HepG2 (cell line): ENCODE measurements around the gene PCSK7. TPM values are rescaled to one million over a fixed set of nuclear protein-coding genes. Genes with fewer than 3 reads are reported as not detected.

Experiments
- ARID4A ChIP-seq: sonication (generic); formaldehyde crosslinking; IDR thresholded peaks from 2 replicates; pipeline ENCODE4 v1.5.0; 2020; ENCODE audit warnings: mild to moderate bottlenecking, missing genetic modification reagents, borderline replicate concordance
- DMAP1 ChIP-seq: IDR thresholded peaks from 2 replicates; pipeline ENCODE4 v1.6.1; 2016
- RCOR2 ChIP-seq: IDR thresholded peaks from 2 replicates; pipeline ENCODE4 v1.6.1; 2016; ENCODE audit warnings: missing biosample characterization, missing genetic modification reagents
- STAG1 ChIP-seq: sonication (generic); formaldehyde crosslinking; IDR thresholded peaks from 2 replicates; pipeline ENCODE4 v1.4.0; 2020; ENCODE audit warnings: missing genetic modification reagents
- ZFYVE20 ChIP-seq: sonication (generic); formaldehyde crosslinking; IDR thresholded peaks from 2 replicates; pipeline ENCODE4 v1.8.0; 2023; ENCODE audit warnings: low read depth, mild to moderate bottlenecking, moderate library complexity, missing genetic modification reagents, borderline replicate concordance
- ZMYM4 ChIP-seq: sonication (generic); formaldehyde crosslinking; IDR thresholded peaks from 2 replicates; pipeline ENCODE4 v1.8.1; 2023; ENCODE audit warnings: mild to moderate bottlenecking, missing genetic modification reagents
- ZNF543 ChIP-seq: sonication (generic); formaldehyde crosslinking; IDR thresholded peaks from 2 replicates; pipeline ENCODE4 v1.4.0; 2020; ENCODE audit warnings: mild to moderate bottlenecking, missing genetic modification reagents
- polyA plus RNA-seq, 8 experiments: library from polyadenylated mRNA; depleted of rRNA in 3 of 8; stranded (reverse) in 7 of 8; unstranded in 1 of 8; fragments of >200 nt; fragmentation: Illumina TruSeq in 4 of 8; extraction: Trizol in 4 of 8; gene quantifications; 2 replicates each; pipeline versions ENCODE4 v1.2.1 to v1.2.3, GENCODE V29; 2011 to 2016; ENCODE audit warnings: low read depth in 4 of 8, missing spikeins in 1 of 8, mixed read lengths in 1 of 8; ENCODE audit not compliant: insufficient read depth in 1 of 8
- total RNA-seq, 5 experiments: library from RNA; depleted of rRNA; stranded (reverse); fragments of >200 nt; fragmentation: Illumina TruSeq; extraction: Trizol; gene quantifications; 2 replicates each; pipeline ENCODE4 v1.2.3, GENCODE V29; 2016; ENCODE audit warnings: low read depth in 1 of 5
- TF ChIP-seq, protein P1 (sequence below): IDR thresholded peaks from 2 replicates; pipeline ENCODE4 v1.6.1; 2012; ENCODE audit warnings: inconsistent platforms
- TF ChIP-seq, protein P2 (sequence below): sonication (generic); formaldehyde crosslinking; IDR thresholded peaks from 2 replicates; pipeline ENCODE4 v1.8.0; 2022; ENCODE audit warnings: missing genetic modification reagents, mild to moderate bottlenecking, inconsistent platforms, borderline replicate concordance
- TF ChIP-seq, protein P3 (sequence below): IDR thresholded peaks from 2 replicates; pipeline ENCODE4 v1.6.1; 2018; ENCODE audit warnings: missing genetic modification reagents
- TF ChIP-seq, protein P4 (sequence below): sonication (generic); formaldehyde crosslinking; IDR thresholded peaks from 2 replicates; pipeline ENCODE4 v1.4.0; 2020; ENCODE audit warnings: mild to moderate bottlenecking, missing genetic modification reagents
- TF ChIP-seq, protein P5 (sequence below): IDR thresholded peaks from 2 replicates; pipeline ENCODE4 v1.6.1; 2012; ENCODE audit warnings: low read length, improper control_type of control experiment

PCSK7 gene
- total and polyA plus RNA-seq, 2 of the 13 experiments (the other 11 are each of a cell fraction or from before 2014, with no cell fraction given), result 13.4 to 13.8 TPM

GRCh38 chr11:117180661-117181585 is 51.0 kb downstream of the PCSK7 start (continued):
- TF ChIP-seq, protein P1, sequence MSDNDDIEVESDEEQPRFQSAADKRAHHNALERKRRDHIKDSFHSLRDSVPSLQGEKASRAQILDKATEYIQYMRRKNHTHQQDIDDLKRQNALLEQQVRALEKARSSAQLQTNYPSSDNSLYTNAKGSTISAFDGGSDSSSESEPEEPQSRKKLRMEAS, result peak; percentile 77
- TF ChIP-seq, protein P2, sequence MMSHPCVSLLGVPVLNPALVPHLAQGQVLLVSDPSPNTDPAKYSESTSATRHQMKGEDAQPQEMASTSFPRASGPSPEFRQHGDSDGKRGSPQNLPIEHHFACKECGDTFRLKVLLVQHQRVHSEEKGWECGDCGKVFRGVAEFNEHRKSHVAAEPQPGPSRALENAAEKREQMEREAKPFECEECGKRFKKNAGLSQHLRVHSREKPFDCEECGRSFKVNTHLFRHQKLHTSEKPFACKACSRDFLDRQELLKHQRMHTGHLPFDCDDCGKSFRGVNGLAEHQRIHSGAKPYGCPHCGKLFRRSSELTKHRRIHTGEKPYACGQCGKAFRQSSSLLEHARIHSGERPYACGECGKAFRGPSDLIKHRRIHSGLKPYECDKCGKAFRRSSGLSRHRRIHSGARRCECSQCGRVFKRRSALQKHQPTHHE (CRISPR knock-in tag), result no peak; the same call in 1 of the 2 replicates
- TF ChIP-seq DMAP1 (CRISPR knock-in tag) (0 out of 2 replicates have a peak, but pooled peaks have one; percentile 58), STAG1 (peak; percentile 52), RCOR2 (CRISPR knock-in tag) (no peak), ZNF543 (CRISPR knock-in tag) (no peak), ZMYM4 (peak; percentile 14; the same call in 1 of the 2 replicates), ZFYVE20 (no peak), ARID4A (CRISPR knock-in tag) (peak; percentile 26; the same call in 1 of the 2 replicates)
- TF ChIP-seq, protein P3, sequence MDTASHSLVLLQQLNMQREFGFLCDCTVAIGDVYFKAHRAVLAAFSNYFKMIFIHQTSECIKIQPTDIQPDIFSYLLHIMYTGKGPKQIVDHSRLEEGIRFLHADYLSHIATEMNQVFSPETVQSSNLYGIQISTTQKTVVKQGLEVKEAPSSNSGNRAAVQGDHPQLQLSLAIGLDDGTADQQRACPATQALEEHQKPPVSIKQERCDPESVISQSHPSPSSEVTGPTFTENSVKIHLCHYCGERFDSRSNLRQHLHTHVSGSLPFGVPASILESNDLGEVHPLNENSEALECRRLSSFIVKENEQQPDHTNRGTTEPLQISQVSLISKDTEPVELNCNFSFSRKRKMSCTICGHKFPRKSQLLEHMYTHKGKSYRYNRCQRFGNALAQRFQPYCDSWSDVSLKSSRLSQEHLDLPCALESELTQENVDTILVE, result no peak
- TF ChIP-seq, protein P4, sequence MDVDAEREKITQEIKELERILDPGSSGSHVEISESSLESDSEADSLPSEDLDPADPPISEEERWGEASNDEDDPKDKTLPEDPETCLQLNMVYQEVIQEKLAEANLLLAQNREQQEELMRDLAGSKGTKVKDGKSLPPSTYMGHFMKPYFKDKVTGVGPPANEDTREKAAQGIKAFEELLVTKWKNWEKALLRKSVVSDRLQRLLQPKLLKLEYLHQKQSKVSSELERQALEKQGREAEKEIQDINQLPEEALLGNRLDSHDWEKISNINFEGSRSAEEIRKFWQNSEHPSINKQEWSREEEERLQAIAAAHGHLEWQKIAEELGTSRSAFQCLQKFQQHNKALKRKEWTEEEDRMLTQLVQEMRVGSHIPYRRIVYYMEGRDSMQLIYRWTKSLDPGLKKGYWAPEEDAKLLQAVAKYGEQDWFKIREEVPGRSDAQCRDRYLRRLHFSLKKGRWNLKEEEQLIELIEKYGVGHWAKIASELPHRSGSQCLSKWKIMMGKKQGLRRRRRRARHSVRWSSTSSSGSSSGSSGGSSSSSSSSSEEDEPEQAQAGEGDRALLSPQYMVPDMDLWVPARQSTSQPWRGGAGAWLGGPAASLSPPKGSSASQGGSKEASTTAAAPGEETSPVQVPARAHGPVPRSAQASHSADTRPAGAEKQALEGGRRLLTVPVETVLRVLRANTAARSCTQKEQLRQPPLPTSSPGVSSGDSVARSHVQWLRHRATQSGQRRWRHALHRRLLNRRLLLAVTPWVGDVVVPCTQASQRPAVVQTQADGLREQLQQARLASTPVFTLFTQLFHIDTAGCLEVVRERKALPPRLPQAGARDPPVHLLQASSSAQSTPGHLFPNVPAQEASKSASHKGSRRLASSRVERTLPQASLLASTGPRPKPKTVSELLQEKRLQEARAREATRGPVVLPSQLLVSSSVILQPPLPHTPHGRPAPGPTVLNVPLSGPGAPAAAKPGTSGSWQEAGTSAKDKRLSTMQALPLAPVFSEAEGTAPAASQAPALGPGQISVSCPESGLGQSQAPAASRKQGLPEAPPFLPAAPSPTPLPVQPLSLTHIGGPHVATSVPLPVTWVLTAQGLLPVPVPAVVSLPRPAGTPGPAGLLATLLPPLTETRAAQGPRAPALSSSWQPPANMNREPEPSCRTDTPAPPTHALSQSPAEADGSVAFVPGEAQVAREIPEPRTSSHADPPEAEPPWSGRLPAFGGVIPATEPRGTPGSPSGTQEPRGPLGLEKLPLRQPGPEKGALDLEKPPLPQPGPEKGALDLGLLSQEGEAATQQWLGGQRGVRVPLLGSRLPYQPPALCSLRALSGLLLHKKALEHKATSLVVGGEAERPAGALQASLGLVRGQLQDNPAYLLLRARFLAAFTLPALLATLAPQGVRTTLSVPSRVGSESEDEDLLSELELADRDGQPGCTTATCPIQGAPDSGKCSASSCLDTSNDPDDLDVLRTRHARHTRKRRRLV (CRISPR knock-in tag), result no peak
- TF ChIP-seq, protein P5, sequence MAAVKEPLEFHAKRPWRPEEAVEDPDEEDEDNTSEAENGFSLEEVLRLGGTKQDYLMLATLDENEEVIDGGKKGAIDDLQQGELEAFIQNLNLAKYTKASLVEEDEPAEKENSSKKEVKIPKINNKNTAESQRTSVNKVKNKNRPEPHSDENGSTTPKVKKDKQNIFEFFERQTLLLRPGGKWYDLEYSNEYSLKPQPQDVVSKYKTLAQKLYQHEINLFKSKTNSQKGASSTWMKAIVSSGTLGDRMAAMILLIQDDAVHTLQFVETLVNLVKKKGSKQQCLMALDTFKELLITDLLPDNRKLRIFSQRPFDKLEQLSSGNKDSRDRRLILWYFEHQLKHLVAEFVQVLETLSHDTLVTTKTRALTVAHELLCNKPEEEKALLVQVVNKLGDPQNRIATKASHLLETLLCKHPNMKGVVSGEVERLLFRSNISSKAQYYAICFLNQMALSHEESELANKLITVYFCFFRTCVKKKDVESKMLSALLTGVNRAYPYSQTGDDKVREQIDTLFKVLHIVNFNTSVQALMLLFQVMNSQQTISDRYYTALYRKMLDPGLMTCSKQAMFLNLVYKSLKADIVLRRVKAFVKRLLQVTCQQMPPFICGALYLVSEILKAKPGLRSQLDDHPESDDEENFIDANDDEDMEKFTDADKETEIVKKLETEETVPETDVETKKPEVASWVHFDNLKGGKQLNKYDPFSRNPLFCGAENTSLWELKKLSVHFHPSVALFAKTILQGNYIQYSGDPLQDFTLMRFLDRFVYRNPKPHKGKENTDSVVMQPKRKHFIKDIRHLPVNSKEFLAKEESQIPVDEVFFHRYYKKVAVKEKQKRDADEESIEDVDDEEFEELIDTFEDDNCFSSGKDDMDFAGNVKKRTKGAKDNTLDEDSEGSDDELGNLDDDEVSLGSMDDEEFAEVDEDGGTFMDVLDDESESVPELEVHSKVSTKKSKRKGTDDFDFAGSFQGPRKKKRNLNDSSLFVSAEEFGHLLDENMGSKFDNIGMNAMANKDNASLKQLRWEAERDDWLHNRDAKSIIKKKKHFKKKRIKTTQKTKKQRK, result no peak
